Measurements from ENCODE around the gene LSAMP. TPM values are rescaled to one million over a fixed set of nuclear protein-coding genes. Genes with fewer than 3 reads are reported as not detected.

LSAMP gene
- total RNA-seq, 1 donor from 2014 or later, result 3.7 TPM

DNA sequence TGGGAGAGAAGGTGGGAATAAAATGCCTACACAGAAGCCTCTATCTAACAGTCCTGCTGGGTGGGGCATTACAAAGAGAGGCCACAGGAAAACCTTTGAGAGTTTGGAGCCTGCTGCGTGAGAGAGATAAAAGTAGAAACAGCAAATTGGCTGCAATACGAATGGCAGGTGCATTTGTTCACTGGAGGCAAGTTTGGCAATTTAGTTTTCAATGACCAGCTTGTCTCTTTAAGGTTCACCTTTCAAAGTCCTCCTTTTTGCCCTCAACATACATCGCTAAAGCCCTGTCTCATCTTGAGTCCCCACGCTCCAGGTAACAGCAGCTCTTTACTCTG lies 405.7 kb downstream of the LSAMP start:
- no peaks in the 10 kb centered on the region for H3K4me1 ChIP-seq (ENCODE audit: control insufficient read depth in 3 of 3, insufficient read depth in 3 of 3, low read length in 3 of 3)
- H3K27me3 ChIP-seq (ENCODE audit: control insufficient read depth in 3 of 3, insufficient read depth in 3 of 3, low read length in 3 of 3), result no peaks in the 10 kb centered on the region
- H3K36me3 ChIP-seq (ENCODE audit: control insufficient read depth in 3 of 3, insufficient read depth in 3 of 3, low read length in 3 of 3), result no peaks in the 10 kb centered on the region
- no peak overlapping the region for H3K4me3 ChIP-seq (ENCODE audit: low read length in 3 of 3)
- no peak overlapping the region for H3K9ac ChIP-seq (ENCODE audit: low read depth in 1 of 3, low read length in 3 of 3)
- H3K27ac ChIP-seq (ENCODE audit: low read depth, low read length), result no peak overlapping the region
- H3K9me3 ChIP-seq (ENCODE audit: control insufficient read depth in 3 of 3, low read length in 3 of 3), result no peaks in the 10 kb centered on the region

DNA sequence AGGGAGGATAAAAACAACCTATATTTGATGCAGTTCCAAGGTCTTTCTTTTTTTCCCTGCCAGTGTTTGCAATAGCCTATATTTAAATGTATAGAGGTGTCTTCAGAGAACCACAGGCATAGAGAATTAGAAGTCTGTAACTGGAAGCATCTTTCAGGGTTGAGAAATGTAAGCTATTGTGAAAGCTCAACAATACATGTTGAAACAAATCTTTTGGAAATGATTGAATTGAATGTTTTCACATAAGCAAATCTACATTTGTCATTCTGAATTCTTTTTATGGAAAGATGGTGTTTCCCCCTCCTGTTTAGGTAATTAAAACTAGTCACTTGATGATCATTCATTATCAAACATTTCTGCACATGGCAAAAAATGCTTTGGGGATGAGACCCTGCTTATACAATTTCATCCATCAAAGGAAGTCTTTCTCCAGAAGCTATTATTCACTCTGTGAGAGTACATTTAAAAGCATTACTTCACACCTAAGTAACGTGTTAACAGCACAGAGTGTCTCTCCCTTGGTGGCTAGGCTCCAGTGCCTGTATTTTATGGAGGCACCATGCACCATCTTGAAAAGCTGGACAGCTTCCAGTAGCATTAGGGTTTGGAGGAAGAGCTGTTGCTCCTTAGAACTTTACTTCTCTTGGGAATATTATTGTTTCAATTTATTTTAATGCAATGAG lies 406.2 kb downstream of the LSAMP start:
- H3K9ac ChIP-seq (ENCODE audit: low read depth in 1 of 3, low read length in 3 of 3), result no peak overlapping the region
- no peak overlapping the region for H3K27ac ChIP-seq (ENCODE audit: low read depth, low read length)

DNA sequence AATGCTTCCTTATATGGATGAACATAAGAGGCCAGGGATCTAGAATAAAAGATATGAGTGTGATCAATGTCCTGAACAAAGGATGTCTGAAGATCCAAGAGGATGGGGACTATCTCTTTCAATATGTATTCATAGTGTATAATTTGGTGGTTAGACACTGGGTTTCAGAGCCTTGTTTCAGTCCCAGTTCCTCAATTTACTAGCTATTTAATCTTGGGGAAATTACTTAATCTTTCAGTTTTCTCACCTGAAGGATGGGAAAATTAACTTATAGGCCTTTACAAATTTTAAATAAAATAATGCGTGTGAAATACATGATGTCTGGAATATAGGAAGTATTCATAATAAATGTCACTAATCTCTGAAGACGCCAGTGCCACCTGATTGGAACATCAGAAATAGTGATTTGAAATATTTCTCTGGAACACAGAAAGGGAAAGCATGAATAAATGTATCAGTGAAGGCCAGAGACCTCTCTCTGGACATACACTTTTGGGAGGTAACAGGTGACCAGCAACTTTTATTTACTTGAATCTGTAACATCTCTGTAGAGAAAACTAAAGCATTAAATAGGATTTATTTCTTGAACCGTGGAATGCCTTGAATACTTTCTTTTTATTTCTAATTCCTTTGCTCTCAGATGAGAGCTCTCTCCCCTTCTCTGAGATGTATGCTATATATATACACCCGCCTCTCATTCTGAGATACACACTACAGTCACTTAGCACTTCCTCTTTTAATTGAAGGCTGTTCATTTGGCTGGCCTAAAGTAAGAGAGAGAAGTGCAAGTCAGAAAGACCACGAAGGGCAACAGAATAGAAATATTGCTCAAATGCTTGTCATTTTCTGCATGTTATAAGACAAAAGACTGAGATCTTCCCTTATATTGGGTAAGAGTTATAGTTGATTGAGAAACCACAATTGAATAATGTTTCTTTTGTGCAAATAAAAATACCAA lies 407.1 kb downstream of the LSAMP start:
- H3K9me3 ChIP-seq (ENCODE audit: control insufficient read depth in 3 of 3, low read length in 3 of 3), result no peaks in the 10 kb centered on the region
- H3K27me3 ChIP-seq (ENCODE audit: control insufficient read depth in 3 of 3, insufficient read depth in 3 of 3, low read length in 3 of 3), result no peaks in the 10 kb centered on the region
- H3K4me1 ChIP-seq (ENCODE audit: control insufficient read depth in 3 of 3, insufficient read depth in 3 of 3, low read length in 3 of 3), result no peaks in the 10 kb centered on the region
- H3K27ac ChIP-seq (ENCODE audit: low read depth, low read length), result no peak overlapping the region
- no peak overlapping the region for H3K9ac ChIP-seq (ENCODE audit: low read depth in 1 of 3, low read length in 3 of 3)
- H3K36me3 ChIP-seq (ENCODE audit: control insufficient read depth in 3 of 3, insufficient read depth in 3 of 3, low read length in 3 of 3), result no peaks in the 10 kb centered on the region
- H3K4me3 ChIP-seq (ENCODE audit: low read length in 3 of 3), result no peak overlapping the region

More for the DNA sequence above, 406.2 kb downstream of the LSAMP start:
- Histone ChIP-seq H3K27me3 (ENCODE audit: control insufficient read depth in 3 of 3, insufficient read depth in 3 of 3, low read length in 3 of 3) (no peaks in the 10 kb centered on the region), H3K4me1 (ENCODE audit: control insufficient read depth in 3 of 3, insufficient read depth in 3 of 3, low read length in 3 of 3) (no peaks in the 10 kb centered on the region), H3K4me3 (ENCODE audit: low read length in 3 of 3) (no peak overlapping the region), H3K9me3 (ENCODE audit: control insufficient read depth in 3 of 3, low read length in 3 of 3) (no peaks in the 10 kb centered on the region), H3K36me3 (ENCODE audit: control insufficient read depth in 3 of 3, insufficient read depth in 3 of 3, low read length in 3 of 3) (no peaks in the 10 kb centered on the region)

DNA sequence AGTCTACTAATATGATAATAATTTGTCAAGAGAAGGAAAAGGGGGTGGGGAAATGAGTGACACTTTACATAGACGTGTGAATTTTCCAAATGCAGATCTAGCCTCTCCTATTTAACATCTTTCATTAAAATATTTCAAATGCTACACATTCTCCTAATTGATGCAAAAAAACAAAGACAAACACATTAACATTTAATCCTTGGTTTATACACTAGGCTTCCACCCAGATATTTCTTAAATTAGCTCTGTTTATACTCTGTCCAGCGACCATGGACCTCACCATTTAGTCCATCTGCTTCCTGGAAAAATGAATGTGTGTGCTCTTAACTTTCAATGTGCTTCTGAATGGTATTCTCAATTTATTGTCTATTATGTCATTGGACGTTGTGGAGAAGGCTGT lies 409.9 kb downstream of the LSAMP start:
- Histone ChIP-seq H3K9me3 (ENCODE audit: control insufficient read depth in 3 of 3, low read length in 3 of 3) (no peaks in the 10 kb centered on the region), H3K36me3 (ENCODE audit: control insufficient read depth in 3 of 3, insufficient read depth in 3 of 3, low read length in 3 of 3) (no peaks in the 10 kb centered on the region), H3K27ac (ENCODE audit: low read depth, low read length) (no peak overlapping the region), H3K27me3 (ENCODE audit: control insufficient read depth in 3 of 3, insufficient read depth in 3 of 3, low read length in 3 of 3) (no peaks in the 10 kb centered on the region), H3K4me1 (ENCODE audit: control insufficient read depth in 3 of 3, insufficient read depth in 3 of 3, low read length in 3 of 3) (no peaks in the 10 kb centered on the region), H3K9ac (ENCODE audit: low read depth in 1 of 3, low read length in 3 of 3) (no peak overlapping the region), H3K4me3 (ENCODE audit: low read length in 3 of 3) (no peak overlapping the region)

DNA sequence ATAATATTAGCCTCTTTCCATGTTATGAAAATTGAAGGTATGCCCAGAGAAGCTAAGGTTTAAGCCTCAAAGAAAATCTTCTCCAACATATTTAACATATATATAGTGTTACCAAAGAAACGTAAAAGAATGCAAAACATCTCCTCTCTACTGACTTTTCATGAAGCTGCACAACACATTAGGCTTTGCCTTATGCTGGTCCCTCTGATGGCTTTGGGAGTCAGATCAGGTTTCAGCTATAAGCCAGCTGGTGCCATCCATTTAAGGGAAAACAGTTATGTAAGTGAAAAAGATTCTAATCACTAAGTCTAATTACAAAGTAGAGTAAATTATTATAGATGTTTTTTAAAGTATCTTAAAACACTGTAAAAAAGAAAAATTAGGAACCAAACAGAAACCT lies 410.5 kb downstream of the LSAMP start:
- Histone ChIP-seq H3K4me3 (ENCODE audit: low read length in 3 of 3) (no peak overlapping the region), H3K9ac (ENCODE audit: low read depth in 1 of 3, low read length in 3 of 3) (no peak overlapping the region), H3K27ac (ENCODE audit: low read depth, low read length) (no peak overlapping the region), H3K27me3 (ENCODE audit: control insufficient read depth in 3 of 3, insufficient read depth in 3 of 3, low read length in 3 of 3) (no peaks in the 10 kb centered on the region), H3K9me3 (ENCODE audit: control insufficient read depth in 3 of 3, low read length in 3 of 3) (no peaks in the 10 kb centered on the region), H3K36me3 (ENCODE audit: control insufficient read depth in 3 of 3, insufficient read depth in 3 of 3, low read length in 3 of 3) (no peaks in the 10 kb centered on the region), H3K4me1 (ENCODE audit: control insufficient read depth in 3 of 3, insufficient read depth in 3 of 3, low read length in 3 of 3) (no peaks in the 10 kb centered on the region)

DNA sequence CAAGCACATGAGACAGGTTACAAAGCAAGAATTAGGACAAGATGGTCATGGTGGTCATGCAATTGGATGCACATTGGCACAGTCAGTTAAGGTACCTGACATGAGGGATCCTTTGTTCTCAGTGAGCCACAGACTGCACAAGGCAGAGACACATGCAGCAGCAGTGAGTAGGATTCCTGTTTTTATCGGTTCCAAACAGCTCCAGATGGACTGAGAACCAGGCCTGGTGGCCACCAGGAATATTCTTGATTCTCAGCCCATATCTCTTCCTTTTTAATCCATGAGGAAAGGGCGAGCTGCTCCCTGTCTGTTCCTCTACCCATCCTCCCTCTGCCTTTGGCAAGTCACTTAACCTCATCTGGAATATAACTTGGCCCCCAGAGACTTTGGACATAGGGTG lies 411.2 kb downstream of the LSAMP start:
- H3K4me1 ChIP-seq (ENCODE audit: control insufficient read depth in 3 of 3, insufficient read depth in 3 of 3, low read length in 3 of 3), result no peaks in the 10 kb centered on the region
- no peak overlapping the region for H3K4me3 ChIP-seq (ENCODE audit: low read length in 3 of 3)
- H3K9ac ChIP-seq (ENCODE audit: low read depth in 1 of 3, low read length in 3 of 3), result no peak overlapping the region
- H3K36me3 ChIP-seq (ENCODE audit: control insufficient read depth in 3 of 3, insufficient read depth in 3 of 3, low read length in 3 of 3), result no peaks in the 10 kb centered on the region
- no peak overlapping the region for H3K27ac ChIP-seq (ENCODE audit: low read depth, low read length)
- no peaks in the 10 kb centered on the region for H3K9me3 ChIP-seq (ENCODE audit: control insufficient read depth in 3 of 3, low read length in 3 of 3)
- no peaks in the 10 kb centered on the region for H3K27me3 ChIP-seq (ENCODE audit: control insufficient read depth in 3 of 3, insufficient read depth in 3 of 3, low read length in 3 of 3)

DNA sequence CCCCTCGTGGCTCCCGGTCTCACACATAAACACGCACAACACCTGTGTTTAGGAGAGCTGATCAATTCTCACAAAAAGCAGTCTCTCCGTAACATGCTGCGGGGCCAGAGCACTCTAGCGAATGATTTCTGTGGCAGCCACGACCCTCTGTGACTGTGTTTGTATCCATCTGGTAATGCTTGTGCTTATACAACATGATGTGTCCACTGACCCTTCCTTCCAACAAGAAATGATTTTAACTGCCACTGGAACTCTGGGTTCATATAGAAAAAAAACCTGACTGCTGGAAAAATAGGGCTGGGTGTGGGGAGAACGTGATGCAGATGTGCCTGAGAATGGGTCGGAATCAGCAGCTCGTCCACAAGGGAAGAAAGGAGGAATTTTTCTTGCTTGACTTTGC lies 411.8 kb downstream of the LSAMP start:
- no peak overlapping the region for H3K27ac ChIP-seq (ENCODE audit: low read depth, low read length)
- H3K36me3 ChIP-seq (ENCODE audit: control insufficient read depth in 3 of 3, insufficient read depth in 3 of 3, low read length in 3 of 3), result no peaks in the 10 kb centered on the region
- H3K9me3 ChIP-seq (ENCODE audit: control insufficient read depth in 3 of 3, low read length in 3 of 3), result no peaks in the 10 kb centered on the region
- H3K9ac ChIP-seq (ENCODE audit: low read depth in 1 of 3, low read length in 3 of 3), result no peak overlapping the region
- no peaks in the 10 kb centered on the region for H3K4me1 ChIP-seq (ENCODE audit: control insufficient read depth in 3 of 3, insufficient read depth in 3 of 3, low read length in 3 of 3)
- no peaks in the 10 kb centered on the region for H3K27me3 ChIP-seq (ENCODE audit: control insufficient read depth in 3 of 3, insufficient read depth in 3 of 3, low read length in 3 of 3)
- no peak overlapping the region for H3K4me3 ChIP-seq (ENCODE audit: low read length in 3 of 3)

DNA sequence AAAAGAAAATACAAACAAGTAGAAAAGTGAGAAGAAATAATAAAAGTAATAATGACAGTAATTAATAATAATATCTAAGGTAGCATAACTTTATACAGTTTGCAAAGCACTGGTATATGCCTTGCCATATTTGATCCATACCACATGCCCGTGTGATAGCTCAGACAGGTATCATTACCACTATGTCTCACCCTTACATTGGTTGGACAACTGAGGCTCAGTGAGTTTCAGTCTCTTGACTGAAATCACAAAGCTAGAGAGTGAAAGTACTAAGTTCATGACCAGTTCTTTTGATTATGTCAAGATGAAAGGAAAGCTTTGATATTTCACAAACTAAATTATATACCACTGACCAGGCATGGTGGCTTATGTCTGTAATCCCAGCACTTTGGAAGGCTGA lies 413.1 kb downstream of the LSAMP start:
- Histone ChIP-seq H3K9me3 (ENCODE audit: control insufficient read depth in 3 of 3, low read length in 3 of 3) (no peaks in the 10 kb centered on the region), H3K9ac (ENCODE audit: low read depth in 1 of 3, low read length in 3 of 3) (no peak overlapping the region), H3K4me1 (ENCODE audit: control insufficient read depth in 3 of 3, insufficient read depth in 3 of 3, low read length in 3 of 3) (no peaks in the 10 kb centered on the region), H3K4me3 (ENCODE audit: low read length in 3 of 3) (no peak overlapping the region), H3K27ac (ENCODE audit: low read depth, low read length) (no peak overlapping the region), H3K36me3 (ENCODE audit: control insufficient read depth in 3 of 3, insufficient read depth in 3 of 3, low read length in 3 of 3) (no peaks in the 10 kb centered on the region), H3K27me3 (ENCODE audit: control insufficient read depth in 3 of 3, insufficient read depth in 3 of 3, low read length in 3 of 3) (no peaks in the 10 kb centered on the region)

DNA sequence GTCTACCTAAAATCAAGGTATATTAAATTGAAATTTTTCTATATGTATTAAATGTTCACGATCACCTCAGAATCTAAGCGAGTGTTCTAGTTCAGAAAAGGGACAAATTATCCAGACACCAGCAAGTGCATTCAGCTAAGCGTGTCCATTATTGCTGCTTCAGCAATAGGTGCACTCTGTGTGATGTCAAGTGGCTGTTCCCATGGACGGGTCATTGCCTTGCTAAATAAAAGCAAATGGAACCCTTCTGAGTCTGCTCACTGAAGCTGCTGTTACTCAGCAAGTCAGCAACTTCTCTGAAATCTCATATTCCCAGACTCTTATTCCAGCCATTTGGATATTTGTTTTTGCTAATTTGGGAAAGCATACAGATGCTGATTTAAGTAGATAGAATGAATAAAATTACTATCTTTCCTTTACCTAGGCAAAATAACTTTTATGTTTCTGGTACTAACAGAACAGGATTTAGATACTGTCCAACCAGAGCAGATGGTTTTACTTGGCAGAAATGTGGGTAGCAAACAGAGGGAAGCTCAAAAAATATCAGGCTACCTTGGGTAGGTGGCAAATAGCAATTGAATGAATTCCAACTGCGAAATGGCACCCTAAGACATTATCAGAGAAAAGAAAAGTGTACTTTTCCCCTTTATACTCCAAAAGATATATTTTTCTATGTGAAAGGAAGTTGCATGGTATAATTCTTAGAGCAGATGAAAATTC lies 415.0 kb downstream of the LSAMP start:
- H3K9ac ChIP-seq (ENCODE audit: low read depth in 1 of 3, low read length in 3 of 3), result no peak overlapping the region
- no peaks in the 10 kb centered on the region for H3K27me3 ChIP-seq (ENCODE audit: control insufficient read depth in 3 of 3, insufficient read depth in 3 of 3, low read length in 3 of 3)
- H3K4me3 ChIP-seq (ENCODE audit: low read length in 3 of 3), result no peak overlapping the region
- no peaks in the 10 kb centered on the region for H3K36me3 ChIP-seq (ENCODE audit: control insufficient read depth in 3 of 3, insufficient read depth in 3 of 3, low read length in 3 of 3)
- H3K9me3 ChIP-seq (ENCODE audit: control insufficient read depth in 3 of 3, low read length in 3 of 3), result no peaks in the 10 kb centered on the region
- no peak overlapping the region for H3K27ac ChIP-seq (ENCODE audit: low read depth, low read length)
- H3K4me1 ChIP-seq (ENCODE audit: control insufficient read depth in 3 of 3, insufficient read depth in 3 of 3, low read length in 3 of 3), result no peaks in the 10 kb centered on the region

DNA sequence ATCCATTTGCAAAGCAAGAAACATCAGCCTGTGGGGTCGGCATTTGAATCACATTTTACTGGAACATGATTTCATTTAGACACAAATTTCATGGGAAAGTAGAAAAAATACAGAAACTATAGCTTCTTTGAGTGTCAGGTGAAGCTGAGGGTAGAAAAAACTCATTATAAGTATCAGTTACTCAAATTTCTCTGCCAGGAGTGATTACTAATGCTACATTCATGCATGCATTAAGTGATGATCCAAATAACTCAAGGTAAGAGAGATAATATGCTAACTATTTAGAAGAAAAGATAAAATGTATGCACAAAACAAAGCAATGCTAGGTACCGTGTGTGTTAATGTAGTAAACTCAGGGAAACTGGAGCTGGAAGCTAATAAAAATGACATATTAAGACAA lies 416.0 kb downstream of the LSAMP start:
- H3K27ac ChIP-seq (ENCODE audit: low read depth, low read length), result no peak overlapping the region
- H3K27me3 ChIP-seq (ENCODE audit: control insufficient read depth in 3 of 3, insufficient read depth in 3 of 3, low read length in 3 of 3), result no peaks in the 10 kb centered on the region
- H3K36me3 ChIP-seq (ENCODE audit: control insufficient read depth in 3 of 3, insufficient read depth in 3 of 3, low read length in 3 of 3), result no peaks in the 10 kb centered on the region
- H3K4me3 ChIP-seq (ENCODE audit: low read length in 3 of 3), result no peak overlapping the region
- H3K9me3 ChIP-seq (ENCODE audit: control insufficient read depth in 3 of 3, low read length in 3 of 3), result no peaks in the 10 kb centered on the region
- H3K4me1 ChIP-seq (ENCODE audit: control insufficient read depth in 3 of 3, insufficient read depth in 3 of 3, low read length in 3 of 3), result no peaks in the 10 kb centered on the region
- H3K9ac ChIP-seq (ENCODE audit: low read depth in 1 of 3, low read length in 3 of 3), result no peak overlapping the region
